ENCODE data around the gene PFN3. TPM values are rescaled to one million over a fixed set of nuclear protein-coding genes. Genes with fewer than 3 reads are reported as not detected.
A peak's percentile ranks its signal among the peaks of the same experiment; 100 is the strongest.

PFN3 gene
- not detected in 2 replicates for polyA plus RNA-seq (2012; rRNA removed)
- polyA plus RNA-seq (2012; cell fraction: cytosol; rRNA removed), result not detected in 2 replicates
- polyA plus RNA-seq (2012; cell fraction: nucleus; rRNA removed), result not detected in 2 replicates

- POLR2A ChIA-PET, result no interaction called here
- no peak for DNase-seq
Observed at GRCh38 chr5:177399997-177400868, at the start of gene PFN3. Gene PFN3 (minus strand): TSS chr5:177400661. CDS start chr5:177400576, 85 bp downstream.

DNA sequence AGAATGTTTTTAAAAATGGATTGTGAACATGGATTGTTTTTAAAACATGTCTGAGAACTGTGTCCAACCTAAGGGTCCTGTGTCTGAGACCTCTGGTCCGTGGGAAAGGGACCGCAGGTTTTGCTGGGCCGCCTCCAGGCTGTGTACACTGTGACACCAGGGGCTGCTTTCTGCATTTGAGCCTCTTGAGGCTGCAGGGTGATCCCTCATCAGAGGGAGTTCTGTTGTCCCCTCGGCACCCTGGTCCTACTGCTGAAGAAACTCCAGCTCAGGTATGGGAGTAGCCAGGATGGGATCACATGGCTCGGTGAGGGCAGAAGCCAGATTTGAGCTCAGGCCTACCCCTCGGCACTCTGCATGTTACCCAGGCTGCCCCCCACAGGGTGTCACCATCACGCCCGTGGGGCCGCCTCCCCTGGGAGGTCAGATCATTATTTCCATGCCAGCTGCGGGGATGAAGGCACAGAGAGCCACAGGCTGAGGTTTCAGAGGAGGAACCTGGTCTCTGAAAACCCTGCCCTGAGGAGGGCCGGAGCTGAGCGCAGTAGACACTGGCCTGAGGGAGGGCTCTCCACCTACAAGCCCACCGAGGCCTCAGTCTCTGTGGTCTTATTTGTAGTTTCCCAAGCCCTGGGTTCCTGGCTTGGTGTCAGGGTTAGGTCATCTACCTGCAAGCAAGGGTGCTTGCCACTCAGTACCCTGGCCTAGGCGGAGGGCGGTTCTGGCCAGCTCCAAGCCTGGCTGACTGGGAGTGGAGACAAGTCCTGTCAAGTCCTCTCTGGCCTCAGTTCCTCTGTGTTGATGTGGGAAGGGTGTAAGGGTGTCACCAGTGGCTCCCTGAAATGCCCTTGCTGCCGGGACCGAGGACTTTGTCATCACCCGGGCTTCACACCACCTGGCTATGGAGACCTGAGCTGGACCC is 48.9 kb upstream of the PFN3 start:
- H3K4me1 ChIP-seq (ENCODE audit: control insufficient read depth in 1 of 2, insufficient read depth in 2 of 2, low read depth in 1 of 2, low read length in 1 of 2), result peaks cover 30 to 69% of the 10 kb centered on the region in 2 experiments
- H3K4me2 ChIP-seq, result peak overlapping the region; percentile 86; the same call in 1 of the 2 replicates
- H3K36me3 ChIP-seq (replicated peaks in 1 of 2; ENCODE audit: control insufficient read depth in 1 of 2, insufficient read depth in 2 of 2, low read length in 1 of 2), result peaks cover 2 to 3% of the 10 kb centered on the region in 2 experiments
- no peak for DNase-seq
- H3K27ac ChIP-seq (ENCODE audit: low read depth in 2 of 2, low read length in 1 of 2), result peak overlapping the region; percentile 16 to 96; a peak in 3 of 4 replicates
- 98% methylated on average over 10 of the region's 18 CpGs for WGBS (ENCODE audit: low lambda C conversion rate)
- H3K9me2 ChIP-seq, result no peaks in the 10 kb centered on the region
- H3F3A ChIP-seq (replicated peaks; ENCODE audit: insufficient read depth), result peaks cover 26% of the 10 kb centered on the region
- TF ChIP-seq CHD2 (IDR thresholded peaks at IDR 0.05; ENCODE audit: low read length, partially characterized antibody), result no peak
- no peak overlapping the region for H2AFZ ChIP-seq (ENCODE audit: low read depth)
- ChIA-PET CTCF (interaction anchor here (0.6 to 15.5 kb wide), 11 partner anchors 9 to 336 kb away, joined by 3 to 318 read pairs (median 4); partner anchors contain the start of genes PDLIM7 and PFN3), POLR2A (interaction anchor here (0.6 to 1.1 kb wide), 3 partner anchors 22 to 46 kb away, joined by 3 read pairs; no protein-coding TSS in a partner anchor)
- H3K4me3 ChIP-seq (ENCODE audit: low read depth in 2 of 2, low read length in 1 of 2), result no peak overlapping the region
- H3K27me3 ChIP-seq (ENCODE audit: insufficient read depth), result no peaks in the 10 kb centered on the region
- peak overlapping the region; percentile 45; the same call in 1 of the 2 replicates for H3K9ac ChIP-seq
- peaks cover 14% of the 10 kb centered on the region for H4K20me1 ChIP-seq (ENCODE audit: insufficient read depth)
- no peaks in the 10 kb centered on the region for H3K9me3 ChIP-seq
- peaks cover 20% of the 10 kb centered on the region; the same call in 1 of the 2 replicates for H3K79me2 ChIP-seq (ENCODE audit: insufficient read depth)

More at GRCh38 chr5:177399997-177400868, at the start of gene PFN3:
- Histone ChIP-seq H3K9me3 (no peaks in the 10 kb centered on the region), H3K4me1 (ENCODE audit: control insufficient read depth in 1 of 2, insufficient read depth in 2 of 2, low read depth in 1 of 2, low read length in 1 of 2) (peaks cover 0 to 24% of the 10 kb centered on the region in 2 experiments; a peak in 1 of 4 replicates), H3K79me2 (ENCODE audit: insufficient read depth) (no peaks in the 10 kb centered on the region), H3F3A (replicated peaks; ENCODE audit: insufficient read depth) (peaks cover 8% of the 10 kb centered on the region), H3K9ac (no peak within 1 kb of the TSS), H4K20me1 (ENCODE audit: insufficient read depth) (no peaks in the 10 kb centered on the region), H3K4me2 (no peak within 1 kb of the TSS), H3K27me3 (ENCODE audit: insufficient read depth) (no peaks in the 10 kb centered on the region), H3K9me2 (no peaks in the 10 kb centered on the region), H3K4me3 (ENCODE audit: low read depth in 2 of 2, low read length in 1 of 2) (no peak within 1 kb of the TSS), H2AFZ (ENCODE audit: low read depth) (no peak within 1 kb of the TSS), H3K36me3 (replicated peaks in 1 of 2; ENCODE audit: control insufficient read depth in 1 of 2, insufficient read depth in 2 of 2, low read length in 1 of 2) (no peaks in the 10 kb centered on the region), H3K27ac (ENCODE audit: low read depth in 2 of 2, low read length in 1 of 2) (no peak within 1 kb of the TSS)
- TF ChIP-seq TEAD4 (IDR thresholded peaks at IDR 0.05; ENCODE audit: borderline replicate concordance, insufficient read depth) (no peak), NFIC (IDR thresholded peaks at IDR 0.05; ENCODE audit: borderline replicate concordance) (no peak), POLR2AphosphoS5 (IDR thresholded peaks at IDR 0.05; ENCODE audit: low read depth, low read length) (no peak), SMC3 (IDR thresholded peaks at IDR 0.05; ENCODE audit: low read depth, low read length) (no peak), CHD2 (IDR thresholded peaks at IDR 0.05; ENCODE audit: low read length, partially characterized antibody) (no peak), MEF2A (IDR thresholded peaks at IDR 0.05; ENCODE audit: borderline replicate concordance, low read depth) (no peak), YY1 (IDR thresholded peaks at IDR 0.05; ENCODE audit: low read depth) (no peak)
- TF ChIP-seq, protein P1, sequence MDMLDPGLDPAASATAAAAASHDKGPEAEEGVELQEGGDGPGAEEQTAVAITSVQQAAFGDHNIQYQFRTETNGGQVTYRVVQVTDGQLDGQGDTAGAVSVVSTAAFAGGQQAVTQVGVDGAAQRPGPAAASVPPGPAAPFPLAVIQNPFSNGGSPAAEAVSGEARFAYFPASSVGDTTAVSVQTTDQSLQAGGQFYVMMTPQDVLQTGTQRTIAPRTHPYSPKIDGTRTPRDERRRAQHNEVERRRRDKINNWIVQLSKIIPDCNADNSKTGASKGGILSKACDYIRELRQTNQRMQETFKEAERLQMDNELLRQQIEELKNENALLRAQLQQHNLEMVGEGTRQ (IDR thresholded peaks at IDR 0.05; ENCODE audit: borderline replicate concordance, low read depth, low read length), result no peak
- 95% methylated on average over 76 of the region's 92 CpGs for WGBS (ENCODE audit: low lambda C conversion rate)
- CTCF ChIA-PET, result interaction anchor here (0.8 to 9.7 kb wide), 3 partner anchors 10 to 56 kb away, joined by 4 to 375 read pairs (median 206); partner anchors contain the start of gene PRR7
